ENCODE data around the gene RXRA. TPM values are rescaled to one million over a fixed set of nuclear protein-coding genes. Genes with fewer than 3 reads are reported as not detected.

Gene RXRA
- total RNA-seq, 1 experiment from 2014 or later, result 29.9 TPM

GRCh38 chr9:134421888-134422287 lies 95.6 kb downstream of the RXRA start:
- Histone ChIP-seq H3K9ac (ENCODE audit: extremely low read depth, insufficient read length, low read length) (no peak overlapping the region), H3K79me1 (ENCODE audit: insufficient read depth, low read depth, low read length, poor library complexity, severe bottlenecking) (no peaks in the 10 kb centered on the region), H3K27ac (ENCODE audit: insufficient read length, low read depth, low read length) (no peak overlapping the region), H3K79me2 (ENCODE audit: insufficient read depth, low read length) (no peaks in the 10 kb centered on the region), H3K14ac (ENCODE audit: insufficient read depth, low read length) (no peak overlapping the region), H3K27me3 (ENCODE audit: insufficient read depth, low read length) (no peaks in the 10 kb centered on the region), H3T11ph (ENCODE audit: low read length) (no peak overlapping the region), H3K18ac (ENCODE audit: insufficient read length, low read depth, low read length) (no peak overlapping the region), H2BK120ac (ENCODE audit: low read depth, low read length, poor library complexity, severe bottlenecking) (no peak overlapping the region), H3K4me2 (ENCODE audit: insufficient read depth, insufficient read length, low read length) (no peak overlapping the region), H4K20me1 (ENCODE audit: control insufficient read depth, insufficient read depth, insufficient read length) (no peaks in the 10 kb centered on the region), H2BK20ac (ENCODE audit: low read depth, low read length, poor library complexity, severe bottlenecking) (no peak overlapping the region), H3K4me1 (ENCODE audit: insufficient read depth, low read length) (no peaks in the 10 kb centered on the region), H3K4ac (ENCODE audit: low read depth, low read length) (no peak overlapping the region), H2BK12ac (ENCODE audit: insufficient read length, low read depth, low read length) (no peak overlapping the region), H2BK5ac (ENCODE audit: insufficient read length, low read length) (no peak overlapping the region), H3K56ac (ENCODE audit: insufficient read length, low read depth, low read length) (no peak overlapping the region), H2BK15ac (ENCODE audit: low read depth, low read length) (no peak overlapping the region), H4K91ac (ENCODE audit: insufficient read length, low read depth, low read length) (no peak overlapping the region), H4K8ac (replicated peaks; ENCODE audit: insufficient read length, low read depth, low read length) (no peak overlapping the region), H3K23ac (ENCODE audit: insufficient read length, low read depth, low read length) (no peak overlapping the region), H3K9me3 (ENCODE audit: control insufficient read depth, low read depth, low read length) (no peaks in the 10 kb centered on the region), H3K23me2 (ENCODE audit: insufficient read length, low read depth, low read length, poor library complexity, severe bottlenecking) (no peaks in the 10 kb centered on the region), H4K5ac (ENCODE audit: insufficient read length, low read depth, low read length) (no peak overlapping the region), H2AFZ (ENCODE audit: low read length) (no peak overlapping the region), H2AK5ac (ENCODE audit: insufficient read length, low read length) (no peak overlapping the region)
- TF ChIP-seq CTCF (conservative IDR thresholded peaks at IDR 0.05), result no peak
- no CpG with 5 or more reads among the region's 11 CpGs for whole genome bisulfite sequencing (ENCODE audit: extremely low coverage, insufficient read length, low lambda C conversion rate)
- DNase-seq, result no peak
- Mint-ChIP-seq H3K27ac (no peak overlapping the region), H3K9me3 (no peaks in the 10 kb centered on the region), H3K27me3 (ENCODE audit: low read depth) (no peaks in the 10 kb centered on the region), H3K4me1 (peaks cover 0 to 6% of the 10 kb centered on the region in 2 experiments; a peak in 3 of 4 replicates), H3K4me3 (no peak overlapping the region), H3K36me3 (ENCODE audit: insufficient read depth in 1 of 3, low read depth in 3 of 3) (peaks cover 4 to 15% (median 6%) of the 10 kb centered on the region in 3 experiments; a peak in 6 of 7 replicates)
